Sigmoid colon (tissue), 7 donors: ENCODE measurements around the gene SCAPER. TPM values are rescaled to one million over a fixed set of nuclear protein-coding genes. Genes with fewer than 3 reads are reported as not detected.

Experiments used
- DNase-seq: peaks from one replicate; pipeline ENCODE4 v3.0.0-alpha.2; 2019
- H3K27ac ChIP-seq, 4 donors: fragments of 200-600 bp; sonication (generic); one replicate each; pipeline ENCODE4 v1.5.1; 2016 to 2019; ENCODE audit warnings: mild to moderate bottlenecking in 1 of 4
- H3K27me3 ChIP-seq, 3 donors: fragments of 200-600 bp; sonication (generic); one replicate each; pipeline ENCODE4 v1.5.1; 2019; ENCODE audit warnings: mild to moderate bottlenecking in 1 of 3
- H3K36me3 ChIP-seq, 4 donors: fragments of 200-600 bp; sonication (generic); one replicate each; pipeline ENCODE4 v1.5.1; 2016 to 2019
- H3K4me1 ChIP-seq, 4 donors: fragments of 200-600 bp; sonication (generic); one replicate each; pipeline ENCODE4 v1.5.1; 2017 to 2019
- H3K4me3 ChIP-seq, 4 donors: fragments of 200-600 bp; sonication (generic); one replicate each; pipeline ENCODE4 v1.5.1; 2017 to 2019; ENCODE audit warnings: mild to moderate bottlenecking in 2 of 4, moderate library complexity in 1 of 4
- H3K9me3 ChIP-seq, 4 donors: fragments of 200-600 bp in 3 of 4; sonication (generic) in 3 of 4; one replicate each; pipeline versions ENCODE4 v1.5.1 to v1.6.1; 2013 to 2019
- CTCF ChIP-seq, 4 experiments: fragments of 450-650 bp in 3 of 4; fragments of 200-600 bp in 1 of 4; IDR thresholded peaks; one replicate each; pipeline ENCODE4 v1.5.1; 2016 to 2019; ENCODE audit warnings: antibody characterized with exemption in 4 of 4, mild to moderate bottlenecking in 3 of 4, moderate library complexity in 2 of 4
- EP300 ChIP-seq, 4 donors: sonication (generic); formaldehyde crosslinking; IDR thresholded peaks; one replicate each; pipeline ENCODE4 v1.6.1; 2017; ENCODE audit warnings: antibody characterized with exemption in 4 of 4
- POLR2A ChIP-seq, 2 donors: fragments of 450-650 bp; IDR thresholded peaks; one replicate each; pipeline ENCODE4 v1.6.1; 2016; ENCODE audit warnings: antibody characterized with exemption in 2 of 2, mild to moderate bottlenecking in 2 of 2, moderate library complexity in 2 of 2
- POLR2AphosphoS5 ChIP-seq, 4 donors: sonication (generic); formaldehyde crosslinking; IDR thresholded peaks; one replicate each; pipeline ENCODE4 v1.6.1; 2017; ENCODE audit warnings: antibody characterized with exemption in 4 of 4
- WGBS, 2 donors: extraction: QIAGEN DNeasy Blood & Tissue Kit; methylation state at CpG; one replicate each; pipeline ENCODE4 v1.1.7; 2013; 5-methylcytosine and 5-hydroxymethylcytosine counted together
- intact Hi-C: fragments of 100-400 bp; cut with DNase I; formaldehyde crosslinking; loops from one replicate; pipeline ENCODE4 v1.15.1; 2023
- polyA plus RNA-seq, 3 donors: library from polyadenylated mRNA; stranded (reverse); fragments of 200-250 nt; gene quantifications; one replicate each; pipeline ENCODE4 v1.2.3, GENCODE V29; 2013
- total RNA-seq, 4 donors: library from RNA; depleted of rRNA; stranded (reverse); fragments of >200 nt; gene quantifications; one replicate each; pipeline ENCODE4 v1.1.0, GENCODE V29; 2016
- donor health status: healthy with polysubstance abuse.
- donor health status: Bipolar disorder and iron deficiency.
- donor health status: healthy.

The SCAPER gene
- total and polyA plus RNA-seq, 7 donors, result 5.3 to 40.7 (median 22.5) TPM

GRCh38 chr15:76341366-76342057, 563.6 kb downstream of the SCAPER start:
- Histone ChIP-seq H3K27me3 (peaks cover 71 to 100% (median 95%) of the 10 kb centered on the region in 3 donors), H3K36me3 (no peaks in the 10 kb centered on the region), H3K4me1 (peaks cover 0 to 59% (median 50%) of the 10 kb centered on the region in 4 donors), H3K27ac (peak overlapping the region in 3 of 4 donors; percentile 53 to 64 (median 58)), H3K4me3 (peak overlapping the region in 3 of 4 donors; percentile 39 to 50 (median 45)), H3K9me3 (no peaks in the 10 kb centered on the region)
- intact Hi-C loops, result no loop called here
- WGBS, 2 donors, result 11 to 21% methylated on average over 42 of the region's 42 CpGs
- DNase-seq, result no peak
- no peak for TF ChIP-seq POLR2AphosphoS5 (IDR thresholded peaks at IDR 0.05)
- no peak for TF ChIP-seq CTCF (IDR thresholded peaks at IDR 0.05)
- TF ChIP-seq EP300 (IDR thresholded peaks at IDR 0.05), result no peak
- no peak for TF ChIP-seq POLR2A (IDR thresholded peaks at IDR 0.05)

DNA sequence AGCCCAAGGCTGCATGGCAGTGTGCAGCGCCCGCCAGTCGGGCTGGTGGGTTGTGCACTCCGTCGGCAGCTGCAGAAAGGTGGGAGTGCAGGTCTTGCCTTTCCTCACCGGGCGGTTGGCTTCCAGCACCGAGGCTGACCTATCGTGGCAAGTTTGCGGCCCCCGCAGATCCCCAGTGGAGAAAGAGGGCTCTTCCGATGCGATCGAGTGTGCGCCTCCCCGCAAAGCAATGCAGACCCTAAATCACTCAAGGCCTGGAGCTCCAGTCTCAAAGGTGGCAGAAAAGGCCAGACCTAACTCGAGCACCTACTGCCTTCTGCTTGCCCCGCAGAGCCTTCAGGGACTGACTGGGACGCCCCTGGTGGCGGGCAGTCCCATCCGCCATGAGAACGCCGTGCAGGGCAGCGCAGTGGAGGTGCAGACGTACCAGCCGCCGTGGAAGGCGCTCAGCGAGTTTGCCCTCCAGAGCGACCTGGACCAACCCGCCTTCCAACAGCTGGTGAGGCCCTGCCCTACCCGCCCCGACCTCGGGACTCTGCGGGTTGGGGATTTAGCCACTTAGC, 564.3 kb downstream of the SCAPER start:
- Histone ChIP-seq H3K4me1 (peaks cover 0 to 59% (median 49%) of the 10 kb centered on the region in 4 donors), H3K27ac (peak overlapping the region in 3 of 4 donors; percentile 53 to 64 (median 58)), H3K4me3 (peak overlapping the region in 3 of 4 donors; percentile 39 to 50 (median 45)), H3K27me3 (peaks cover 65 to 100% (median 95%) of the 10 kb centered on the region in 3 donors), H3K9me3 (no peaks in the 10 kb centered on the region), H3K36me3 (no peaks in the 10 kb centered on the region)
- WGBS, 2 donors, result 8 to 17% methylated on average over 35 of the region's 35 CpGs
- intact Hi-C loops, result no loop called here
- DNase-seq, result no peak
- no peak for TF ChIP-seq POLR2AphosphoS5 (IDR thresholded peaks at IDR 0.05)
- no peak for TF ChIP-seq POLR2A (IDR thresholded peaks at IDR 0.05)
- no peak for TF ChIP-seq EP300 (IDR thresholded peaks at IDR 0.05)

DNA sequence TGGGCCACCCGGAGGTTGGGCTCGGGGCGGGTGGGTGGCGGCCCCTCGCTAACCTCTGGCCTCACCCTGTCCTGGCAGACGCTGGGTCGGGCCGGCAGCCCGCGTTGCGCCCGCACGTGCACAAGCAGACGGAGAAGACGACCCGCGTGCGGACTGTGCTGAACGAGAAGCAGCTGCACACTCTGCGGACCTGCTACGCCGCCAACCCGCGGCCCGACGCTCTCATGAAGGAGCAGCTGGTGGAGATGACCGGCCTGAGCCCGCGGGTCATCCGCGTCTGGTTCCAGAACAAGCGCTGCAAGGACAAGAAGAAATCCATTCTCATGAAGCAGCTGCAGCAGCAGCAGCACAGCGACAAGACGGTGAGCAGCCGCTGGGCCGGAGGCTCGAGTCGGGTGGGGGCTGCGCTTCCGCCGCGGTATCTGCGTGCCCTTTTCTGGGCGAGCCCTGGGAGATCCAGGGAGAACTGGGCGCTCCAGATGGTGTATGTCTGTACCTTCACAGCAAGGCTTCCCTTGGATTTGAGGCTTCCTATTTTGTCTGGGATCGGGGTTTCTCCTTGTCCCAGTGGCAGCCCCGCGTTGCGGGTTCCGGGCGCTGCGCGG, 564.8 kb downstream of the SCAPER start:
- WGBS, 2 donors, result 3 to 7% methylated on average over 53 of the region's 53 CpGs
- no peak for DNase-seq
- H3K27ac ChIP-seq, result peak overlapping the region; percentile 18 to 64 (median 56)
- H3K4me1 ChIP-seq, result peaks cover 0 to 61% (median 46%) of the 10 kb centered on the region in 4 donors
- intact Hi-C loops, result no loop called here
- peaks cover 62 to 100% (median 95%) of the 10 kb centered on the region in 3 donors for H3K27me3 ChIP-seq
- no peaks in the 10 kb centered on the region for H3K9me3 ChIP-seq
- H3K4me3 ChIP-seq, result peak overlapping the region; percentile 20 to 50 (median 42)
- TF ChIP-seq POLR2A (IDR thresholded peaks at IDR 0.05) (no peak), POLR2AphosphoS5 (IDR thresholded peaks at IDR 0.05) (peak in 3 of 4 donors; percentile 43 to 62 (median 55)), EP300 (IDR thresholded peaks at IDR 0.05) (no peak), CTCF (IDR thresholded peaks at IDR 0.05) (no peak)
- no peaks in the 10 kb centered on the region for H3K36me3 ChIP-seq

- WGBS, 2 donors, result 7 to 12% methylated on average over 48 of the region's 48 CpGs
- H3K4me1 ChIP-seq, result peaks cover 0 to 65% (median 46%) of the 10 kb centered on the region in 4 donors
- H3K36me3 ChIP-seq, result no peaks in the 10 kb centered on the region
- intact Hi-C loops, result no loop called here
- no peaks in the 10 kb centered on the region for H3K9me3 ChIP-seq
- peak overlapping the region; percentile 18 to 64 (median 56) for H3K27ac ChIP-seq
- peaks cover 62 to 100% (median 95%) of the 10 kb centered on the region in 3 donors for H3K27me3 ChIP-seq
- DNase-seq, result no peak
- TF ChIP-seq POLR2A (IDR thresholded peaks at IDR 0.05) (no peak), EP300 (IDR thresholded peaks at IDR 0.05) (no peak), CTCF (IDR thresholded peaks at IDR 0.05) (no peak), POLR2AphosphoS5 (IDR thresholded peaks at IDR 0.05) (no peak)
- peak overlapping the region; percentile 20 to 50 (median 42) for H3K4me3 ChIP-seq
Observed at GRCh38 chr15:76339305-76340197, 565.6 kb downstream of the SCAPER start.
